Ishikawa (cell line): ENCODE results near the gene PDCD4.
A peak's percentile ranks its signal among the peaks of the same experiment; 100 is the strongest.

Source experiments
- CEBPB ChIP-seq: IDR thresholded peaks from 2 replicates; pipeline ENCODE4 v1.6.1; 2012
- CREB1 ChIP-seq: IDR thresholded peaks from 2 replicates; pipeline ENCODE4 v1.6.1; 2012; ENCODE audit warnings: low read depth
- EGR1 ChIP-seq: IDR thresholded peaks from 2 replicates; pipeline ENCODE4 v1.6.1; 2012
- EP300 ChIP-seq: IDR thresholded peaks from 2 replicates; pipeline ENCODE4 v1.6.1; 2012; ENCODE audit warnings: borderline replicate concordance
- FOXM1 ChIP-seq: IDR thresholded peaks from 2 replicates; pipeline ENCODE4 v1.6.1; 2012; ENCODE audit warnings: low read depth, borderline replicate concordance
- MAX ChIP-seq: IDR thresholded peaks from 2 replicates; pipeline ENCODE4 v1.6.1; 2012
- NFIC ChIP-seq: IDR thresholded peaks from 2 replicates; pipeline ENCODE4 v1.6.1; 2012
- RAD21 ChIP-seq: IDR thresholded peaks from 2 replicates; pipeline ENCODE4 v1.6.1; 2012; ENCODE audit warnings: low read depth
- REST ChIP-seq: IDR thresholded peaks from 2 replicates; pipeline ENCODE4 v1.6.1; 2012; ENCODE audit warnings: low read depth, mild to moderate bottlenecking
- TAF1 ChIP-seq: IDR thresholded peaks from 2 replicates; pipeline ENCODE4 v1.6.1; 2012; ENCODE audit warnings: low read depth, mild to moderate bottlenecking
- TCF12 ChIP-seq: IDR thresholded peaks from 2 replicates; pipeline ENCODE4 v1.6.1; 2012; ENCODE audit warnings: low read depth
- TEAD4 ChIP-seq: IDR thresholded peaks from 2 replicates; pipeline ENCODE4 v1.6.1; 2012
- USF1 ChIP-seq: IDR thresholded peaks from 2 replicates; pipeline ENCODE4 v1.6.1; 2012
- YY1 ChIP-seq: IDR thresholded peaks from 2 replicates; pipeline ENCODE4 v1.6.1; 2012; ENCODE audit warnings: low read depth
- ZBTB7A ChIP-seq: IDR thresholded peaks from 2 replicates; pipeline ENCODE4 v1.6.1; 2012; ENCODE audit warnings: low read depth

The PDCD4 gene

GRCh38 chr10:110916554-110917346 is 45.0 kb downstream of the PDCD4 start:
- no peak for TF ChIP-seq CREB1
- no peak for TF ChIP-seq NFIC
- no peak for TF ChIP-seq CEBPB
- no peak for TF ChIP-seq USF1
- no peak for TF ChIP-seq EP300
- no peak for TF ChIP-seq MAX
- TF ChIP-seq REST: no peak
- TF ChIP-seq FOXM1: no peak
- no peak for TF ChIP-seq TEAD4
- no peak for TF ChIP-seq EGR1

GRCh38 chr10:110918269-110918642 is 46.5 kb downstream of the PDCD4 start:
- TF ChIP-seq EGR1 (no peak), NFIC (no peak), REST (no peak), FOXM1 (no peak), TCF12 (no peak), CREB1 (no peak), EP300 (no peak), MAX (no peak), ZBTB7A (no peak), CEBPB (no peak), TAF1 (no peak), TEAD4 (no peak), YY1 (no peak), USF1 (no peak)

GRCh38 chr10:110918643-110919348 is 47.1 kb downstream of the PDCD4 start, which contains the start of gene BBIP1:
Gene BBIP1 (minus strand): TSS chr10:110919180. CDS start chr10:110918157, 1,023 bp downstream.
- TF ChIP-seq TEAD4 (peak; percentile 37; the same call in 1 of the 2 replicates), TCF12 (peak; percentile 60), MAX (peak; percentile 20; the same call in 1 of the 2 replicates), ZBTB7A (no peak), EGR1 (peak; percentile 72), YY1 (peak; percentile 96), EP300 (no peak; the same call in 1 of the 2 replicates), CREB1 (peak; percentile 63), TAF1 (peak; percentile 82), RAD21 (no peak), NFIC (0 out of 2 replicates have a peak, but pooled peaks have one; percentile 23), CEBPB (no peak), FOXM1 (peak; percentile 2; the same call in 1 of the 2 replicates), REST (no peak), USF1 (no peak)
